Stomach (tissue), 4 donors: ENCODE measurements around the gene PCDHGC5.

Source experiments
- EP300 ChIP-seq: sonication (generic); formaldehyde crosslinking; IDR thresholded peaks from one replicate; pipeline ENCODE4 v1.6.1; 2017; ENCODE audit warnings: antibody characterized with exemption
- POLR2A ChIP-seq, 4 donors: fragments of 450-650 bp; IDR thresholded peaks; one replicate each; pipeline ENCODE4 v1.6.1; 2016; ENCODE audit warnings: antibody characterized with exemption in 4 of 4, control low read depth in 2 of 4, mild to moderate bottlenecking in 1 of 4, moderate library complexity in 1 of 4
- POLR2AphosphoS5 ChIP-seq, 3 donors: sonication (generic); formaldehyde crosslinking; IDR thresholded peaks; one replicate each; pipeline ENCODE4 v1.6.1; 2016; ENCODE audit warnings: antibody characterized with exemption in 3 of 3
- TF ChIP-seq, protein P1 (sequence below), 7 experiments: fragments of 450-650 bp in 4 of 7; fragments of 200-600 bp in 3 of 7; sonication (generic) in 3 of 7; IDR thresholded peaks; one replicate each; pipeline ENCODE4 v1.5.1; 2016 to 2019; ENCODE audit warnings: antibody characterized with exemption in 7 of 7, control low read depth in 2 of 7, mild to moderate bottlenecking in 1 of 7

GRCh38 chr5:141522301-141522700, 33.4 kb downstream of the PCDHGC5 start:
- TF ChIP-seq, protein P1, sequence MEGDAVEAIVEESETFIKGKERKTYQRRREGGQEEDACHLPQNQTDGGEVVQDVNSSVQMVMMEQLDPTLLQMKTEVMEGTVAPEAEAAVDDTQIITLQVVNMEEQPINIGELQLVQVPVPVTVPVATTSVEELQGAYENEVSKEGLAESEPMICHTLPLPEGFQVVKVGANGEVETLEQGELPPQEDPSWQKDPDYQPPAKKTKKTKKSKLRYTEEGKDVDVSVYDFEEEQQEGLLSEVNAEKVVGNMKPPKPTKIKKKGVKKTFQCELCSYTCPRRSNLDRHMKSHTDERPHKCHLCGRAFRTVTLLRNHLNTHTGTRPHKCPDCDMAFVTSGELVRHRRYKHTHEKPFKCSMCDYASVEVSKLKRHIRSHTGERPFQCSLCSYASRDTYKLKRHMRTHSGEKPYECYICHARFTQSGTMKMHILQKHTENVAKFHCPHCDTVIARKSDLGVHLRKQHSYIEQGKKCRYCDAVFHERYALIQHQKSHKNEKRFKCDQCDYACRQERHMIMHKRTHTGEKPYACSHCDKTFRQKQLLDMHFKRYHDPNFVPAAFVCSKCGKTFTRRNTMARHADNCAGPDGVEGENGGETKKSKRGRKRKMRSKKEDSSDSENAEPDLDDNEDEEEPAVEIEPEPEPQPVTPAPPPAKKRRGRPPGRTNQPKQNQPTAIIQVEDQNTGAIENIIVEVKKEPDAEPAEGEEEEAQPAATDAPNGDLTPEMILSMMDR (IDR thresholded peaks at IDR 0.05), result no peak
- TF ChIP-seq POLR2AphosphoS5 (IDR thresholded peaks at IDR 0.05) (no peak), POLR2A (IDR thresholded peaks at IDR 0.05) (no peak), EP300 (no peak)
